T-helper 1 cell (primary cell): ENCODE results near the gene LRRC46.
A peak's percentile ranks its signal among the peaks of the same experiment; 100 is the strongest.

Experiments
- DNase-seq, 5 donors: peaks; one replicate each; pipeline ENCODE4 v3.0.0-alpha.2; 2012 to 2020
- total RNA-seq, 4 donors: gene quantifications; one replicate each; lab custom pipeline; 2026; lab: John Stamatoyannopoulos, UW

LRRC46 gene
- 0.24 to 1.2 (median 0.73) reads per million in 4 donors for total RNA-seq

- DNase-seq = peak; percentile 79 to 92 (median 88)
Observed at GRCh38 chr17:47831003-47831933, at the start of gene LRRC46, which contains the start of gene MRPL10. TSS of gene LRRC46 (plus strand) at chr17:47831670. CDS start at chr17:47831990, 320 bp downstream. TSS of gene MRPL10 (minus strand) at chr17:47831541. CDS start at chr17:47831511, 30 bp downstream.

- no peak for DNase-seq
Observed at GRCh38 chr17:47785538-47786123, 45.8 kb upstream of the LRRC46 start.

- DNase-seq = peak in 3 of 5 donors; percentile 25 to 66 (median 32)
Observed at GRCh38 chr17:47789611-47790561, 41.6 kb upstream of the LRRC46 start.

- no peak for DNase-seq
Observed at GRCh38 chr17:47791025-47791424, 40.4 kb upstream of the LRRC46 start.

GRCh38 chr17:47792457-47792856 lies 39.0 kb upstream of the LRRC46 start:
- no peak for DNase-seq

GRCh38 chr17:47792979-47793378 lies 38.5 kb upstream of the LRRC46 start:
- DNase-seq = no peak

- no peak for DNase-seq
Observed at GRCh38 chr17:47797797-47798196, 33.7 kb upstream of the LRRC46 start.

- DNase-seq = no peak
Observed at GRCh38 chr17:47800686-47801085, 30.8 kb upstream of the LRRC46 start.

- no peak for DNase-seq
Observed at GRCh38 chr17:47801176-47801765, 30.2 kb upstream of the LRRC46 start.

- DNase-seq = no peak
Observed at GRCh38 chr17:47801906-47802305, 29.6 kb upstream of the LRRC46 start.

- peak in 4 of 5 donors; percentile 38 to 59 (median 46) for DNase-seq
Observed at GRCh38 chr17:47802341-47803022, 29.0 kb upstream of the LRRC46 start.

- DNase-seq = no peak
Observed at GRCh38 chr17:47803201-47803600, 28.3 kb upstream of the LRRC46 start.

GRCh38 chr17:47803751-47804150 lies 27.7 kb upstream of the LRRC46 start:
- DNase-seq = no peak

- DNase-seq = no peak
Observed at GRCh38 chr17:47804461-47804860, 27.0 kb upstream of the LRRC46 start.

- no peak for DNase-seq
Observed at GRCh38 chr17:47806026-47806912, 25.2 kb upstream of the LRRC46 start.

- DNase-seq = no peak
Observed at GRCh38 chr17:47806913-47807255, 24.6 kb upstream of the LRRC46 start.

GRCh38 chr17:47807421-47807820 lies 24.0 kb upstream of the LRRC46 start:
- DNase-seq = no peak

- DNase-seq = no peak
Observed at GRCh38 chr17:47808036-47808829, 23.2 kb upstream of the LRRC46 start.

GRCh38 chr17:47808830-47809480 lies 22.5 kb upstream of the LRRC46 start:
- no peak for DNase-seq
